ENCODE data around the gene FIGNL2. TPM values are rescaled to one million over a fixed set of nuclear protein-coding genes. Genes with fewer than 3 reads are reported as not detected.
A peak's percentile ranks its signal among the peaks of the same experiment; 100 is the strongest.

Gene FIGNL2
- polyA plus RNA-seq, 2 of the 4 experiments (the other 2 are of a cell fraction): 0.26 to 0.46 TPM

DNA sequence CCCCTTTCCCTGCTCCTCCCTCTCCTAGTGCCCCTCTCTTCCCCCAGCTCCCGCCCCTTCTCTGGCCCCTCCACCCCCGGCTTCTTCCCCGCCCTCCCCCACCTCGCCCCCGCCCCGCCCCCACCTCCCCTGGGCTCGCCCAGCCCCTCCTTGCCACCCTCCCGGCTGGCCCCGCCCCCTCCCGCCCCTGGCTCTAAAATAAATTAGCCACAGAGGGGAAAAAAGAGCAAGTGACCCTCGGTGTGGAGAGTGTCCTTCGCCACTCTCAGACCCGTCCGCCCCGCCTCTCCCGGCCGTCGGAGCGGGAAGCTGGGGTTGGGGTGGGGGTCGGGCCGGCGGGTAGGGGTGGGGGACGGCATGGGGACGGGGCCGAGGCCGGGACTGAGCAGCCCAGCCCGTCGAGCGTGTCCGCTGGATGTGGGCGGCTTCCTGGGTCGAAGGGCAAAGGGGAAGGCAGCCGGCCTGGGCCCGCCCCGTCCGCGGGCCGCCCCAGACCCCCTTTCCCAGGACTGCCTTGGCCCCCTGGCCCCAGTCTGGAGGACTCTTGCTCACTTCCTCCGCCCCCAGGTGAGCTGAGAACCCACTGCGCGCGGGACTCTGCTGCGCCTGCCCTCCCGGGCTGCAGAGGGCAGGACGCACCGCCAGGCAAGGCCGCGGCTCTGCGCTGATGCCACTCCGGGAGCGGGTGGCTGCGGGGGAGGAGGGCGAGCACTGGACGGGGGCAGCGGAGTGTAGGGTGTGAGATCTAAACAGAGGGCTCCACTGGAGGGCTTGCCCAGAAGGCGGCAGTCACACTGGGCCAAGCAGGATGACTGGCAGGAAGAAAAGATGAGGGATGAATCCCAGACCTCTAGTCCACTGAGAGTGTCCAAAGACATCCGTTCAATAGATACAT lies 570 bp upstream of the FIGNL2 start (continued):
- TF ChIP-seq ZSCAN20 (CRISPR knock-in tag; IDR thresholded peaks at IDR 0.05) (no peak), CEBPB (IDR thresholded peaks at IDR 0.05) (no peak), RAD21 (conservative IDR thresholded peaks at IDR 0.05 in 1 of 2, IDR thresholded peaks at IDR 0.05 in 1 of 2) (no peak)

DNA sequence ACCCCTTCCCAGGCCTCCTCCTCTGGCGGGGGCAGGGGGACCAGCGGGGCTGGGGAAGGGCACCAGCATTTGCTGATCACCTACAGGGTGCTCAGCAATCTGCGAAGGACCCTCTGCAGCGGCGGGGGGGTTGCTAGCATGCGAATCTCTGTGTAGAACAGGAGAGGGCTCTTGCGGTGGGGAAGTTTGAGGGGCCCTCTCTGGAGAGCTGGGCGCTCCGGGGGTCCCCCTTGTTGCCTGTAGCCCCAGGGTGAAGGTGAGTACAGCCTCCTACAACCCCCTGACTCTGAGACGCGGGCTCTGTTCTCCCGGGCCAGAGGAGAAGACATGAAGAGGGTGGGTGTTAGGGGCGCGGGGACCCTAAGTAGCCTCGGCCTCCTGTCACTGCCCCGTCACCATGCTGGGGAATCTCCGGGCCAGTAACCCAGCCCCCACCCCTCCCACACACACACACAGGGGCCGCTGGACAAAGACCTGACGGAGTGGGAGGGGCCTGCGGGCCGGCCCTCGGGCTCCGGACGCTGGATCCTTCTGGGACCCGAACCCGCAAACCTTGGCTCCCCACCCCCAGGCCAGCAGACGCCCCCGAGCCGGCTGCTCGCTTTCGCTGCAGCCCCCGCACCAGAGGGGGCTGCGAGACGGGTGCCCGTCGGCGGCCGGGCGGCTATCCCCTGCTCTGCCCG lies 734 bp downstream of the FIGNL2 start:
- DNase-seq (ENCODE audit: low read depth in 1 of 2, low spot score in 1 of 2) (peak in 1 of 2 experiments; percentile 38), ATAC-seq (peak; percentile 32 to 60), FAIRE-seq (no peak)
- WGBS (ENCODE audit: missing lambda C conversion rate): 3% methylated on average over 24 of the region's 40 CpGs
- TF ChIP-seq FOSL2 (IDR thresholded peaks at IDR 0.05) (no peak), FOSL2 (CRISPR knock-in tag; IDR thresholded peaks at IDR 0.05) (no peak), PHF8 (IDR thresholded peaks at IDR 0.05; ENCODE audit: borderline replicate concordance, low read depth) (0 out of 2 replicates have a peak, but pooled peaks have one; percentile 18), KDM1A (IDR thresholded peaks at IDR 0.05; ENCODE audit: low read depth) (no peak), RARB (CRISPR knock-in tag; IDR thresholded peaks at IDR 0.05) (no peak)
- peaks cover 5% of the 10 kb centered on the region; the same call in 1 of the 3 replicates for H3K4me1 ChIP-seq
- peak overlapping the region; percentile 99 for H3K4me2 ChIP-seq
- ChIA-PET CTCF (no interaction called here), POLR2A (no interaction called here)
- peak overlapping the region; percentile 48 to 74; a peak in 4 of 6 replicates for H3K27ac ChIP-seq
- peak overlapping the region; percentile 76 for H3K4me3 ChIP-seq
- H3K9me3 ChIP-seq: no peaks in the 10 kb centered on the region

DNA sequence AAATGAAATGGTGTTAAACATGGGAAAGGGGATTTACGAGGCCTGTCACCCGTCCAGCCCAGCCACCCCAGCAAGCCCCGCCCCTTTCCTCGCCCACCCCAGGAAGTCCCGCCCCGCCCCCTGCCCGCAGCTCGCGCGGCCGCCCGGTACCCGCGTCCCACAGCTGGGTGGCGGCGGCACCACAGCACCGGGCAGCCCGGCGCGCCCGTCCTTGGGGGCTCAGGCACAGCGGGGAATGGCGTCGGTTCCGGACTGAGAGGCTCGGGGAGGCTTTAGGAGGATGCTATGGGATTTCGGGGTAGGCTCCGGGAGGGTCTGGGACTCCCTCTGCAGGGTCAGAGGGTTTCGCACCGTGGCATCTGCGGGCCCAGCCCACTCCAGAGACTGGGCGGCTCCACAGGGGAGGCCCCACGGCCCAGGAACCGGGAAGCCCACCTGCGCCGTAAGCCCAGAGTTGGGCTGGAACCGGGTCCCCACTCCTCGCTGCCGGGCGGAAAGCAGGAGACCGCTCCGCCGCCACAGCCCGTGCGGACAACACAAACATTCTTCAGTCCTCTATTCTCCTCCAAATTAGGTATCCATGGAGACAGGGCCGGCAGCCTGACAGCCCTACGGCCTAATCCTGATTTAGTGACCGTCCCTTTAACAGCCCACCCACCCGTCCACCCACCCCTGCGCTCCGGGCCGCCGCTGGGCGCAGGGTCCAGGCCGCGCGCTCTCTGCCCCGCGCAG lies 1.4 kb downstream of the FIGNL2 start:
- peak overlapping the region; percentile 13 to 74; a peak in 4 of 6 replicates for H3K27ac ChIP-seq
- DNase-seq (ENCODE audit: low read depth in 1 of 2, low spot score in 1 of 2): peak in 1 of 2 experiments; percentile 62
- 13% methylated on average over 18 of the region's 59 CpGs for WGBS (ENCODE audit: missing lambda C conversion rate)
- peaks cover 5% of the 10 kb centered on the region; the same call in 1 of the 3 replicates for H3K4me1 ChIP-seq
- FAIRE-seq: no peak
- CTCF ChIA-PET: interaction anchor here (1.9 kb wide), 1 partner anchor 28 kb away, joined by 7 read pairs; no protein-coding TSS in a partner anchor
- POLR2A ChIA-PET: interaction anchor here (0.6 to 1.4 kb wide), 2 partner anchors 26 to 227 kb away, joined by 4 to 6 read pairs; no protein-coding TSS in a partner anchor
- H3K4me3 ChIP-seq: peak overlapping the region; percentile 76
- peak overlapping the region; percentile 99 for H3K4me2 ChIP-seq
- H3K9me3 ChIP-seq: no peaks in the 10 kb centered on the region
- TF ChIP-seq, protein P1, sequence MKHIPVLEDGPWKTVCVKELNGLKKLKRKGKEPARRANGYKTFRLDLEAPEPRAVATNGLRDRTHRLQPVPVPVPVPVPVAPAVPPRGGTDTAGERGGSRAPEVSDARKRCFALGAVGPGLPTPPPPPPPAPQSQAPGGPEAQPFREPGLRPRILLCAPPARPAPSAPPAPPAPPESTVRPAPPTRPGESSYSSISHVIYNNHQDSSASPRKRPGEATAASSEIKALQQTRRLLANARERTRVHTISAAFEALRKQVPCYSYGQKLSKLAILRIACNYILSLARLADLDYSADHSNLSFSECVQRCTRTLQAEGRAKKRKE (CRISPR knock-in tag; IDR thresholded peaks at IDR 0.05; ENCODE audit: low read depth): no peak
- TF ChIP-seq CHD2 (IDR thresholded peaks at IDR 0.05; ENCODE audit: low read length, partially characterized antibody) (no peak), NFE2L2 (conservative IDR thresholded peaks at IDR 0.05; ENCODE audit: low read length) (no peak), MAFK (IDR thresholded peaks at IDR 0.05; ENCODE audit: partially characterized antibody) (no peak), ZFP36 (IDR thresholded peaks at IDR 0.05; ENCODE audit: borderline replicate concordance, partially characterized antibody) (no peak), ESRRA (IDR thresholded peaks at IDR 0.05; ENCODE audit: borderline replicate concordance, low read length) (no peak), RAD21 (conservative IDR thresholded peaks at IDR 0.05 in 1 of 2, IDR thresholded peaks at IDR 0.05 in 1 of 2) (no peak), RNF2 (IDR thresholded peaks at IDR 0.05; ENCODE audit: borderline replicate concordance, low read depth) (no peak)
- TF ChIP-seq, protein P2, sequence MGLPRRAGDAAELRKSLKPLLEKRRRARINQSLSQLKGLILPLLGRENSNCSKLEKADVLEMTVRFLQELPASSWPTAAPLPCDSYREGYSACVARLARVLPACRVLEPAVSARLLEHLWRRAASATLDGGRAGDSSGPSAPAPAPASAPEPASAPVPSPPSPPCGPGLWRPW (IDR thresholded peaks at IDR 0.05): no peak
- TF ChIP-seq, protein P3, sequence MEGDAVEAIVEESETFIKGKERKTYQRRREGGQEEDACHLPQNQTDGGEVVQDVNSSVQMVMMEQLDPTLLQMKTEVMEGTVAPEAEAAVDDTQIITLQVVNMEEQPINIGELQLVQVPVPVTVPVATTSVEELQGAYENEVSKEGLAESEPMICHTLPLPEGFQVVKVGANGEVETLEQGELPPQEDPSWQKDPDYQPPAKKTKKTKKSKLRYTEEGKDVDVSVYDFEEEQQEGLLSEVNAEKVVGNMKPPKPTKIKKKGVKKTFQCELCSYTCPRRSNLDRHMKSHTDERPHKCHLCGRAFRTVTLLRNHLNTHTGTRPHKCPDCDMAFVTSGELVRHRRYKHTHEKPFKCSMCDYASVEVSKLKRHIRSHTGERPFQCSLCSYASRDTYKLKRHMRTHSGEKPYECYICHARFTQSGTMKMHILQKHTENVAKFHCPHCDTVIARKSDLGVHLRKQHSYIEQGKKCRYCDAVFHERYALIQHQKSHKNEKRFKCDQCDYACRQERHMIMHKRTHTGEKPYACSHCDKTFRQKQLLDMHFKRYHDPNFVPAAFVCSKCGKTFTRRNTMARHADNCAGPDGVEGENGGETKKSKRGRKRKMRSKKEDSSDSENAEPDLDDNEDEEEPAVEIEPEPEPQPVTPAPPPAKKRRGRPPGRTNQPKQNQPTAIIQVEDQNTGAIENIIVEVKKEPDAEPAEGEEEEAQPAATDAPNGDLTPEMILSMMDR (IDR thresholded peaks at IDR 0.05): no peak
- TF ChIP-seq, protein P4, sequence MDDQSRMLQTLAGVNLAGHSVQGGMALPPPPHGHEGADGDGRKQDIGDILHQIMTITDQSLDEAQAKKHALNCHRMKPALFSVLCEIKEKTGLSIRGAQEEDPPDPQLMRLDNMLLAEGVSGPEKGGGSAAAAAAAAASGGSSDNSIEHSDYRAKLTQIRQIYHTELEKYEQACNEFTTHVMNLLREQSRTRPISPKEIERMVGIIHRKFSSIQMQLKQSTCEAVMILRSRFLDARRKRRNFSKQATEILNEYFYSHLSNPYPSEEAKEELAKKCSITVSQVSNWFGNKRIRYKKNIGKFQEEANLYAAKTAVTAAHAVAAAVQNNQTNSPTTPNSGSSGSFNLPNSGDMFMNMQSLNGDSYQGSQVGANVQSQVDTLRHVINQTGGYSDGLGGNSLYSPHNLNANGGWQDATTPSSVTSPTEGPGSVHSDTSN (IDR thresholded peaks at IDR 0.05): no peak
- TF ChIP-seq, protein P5, sequence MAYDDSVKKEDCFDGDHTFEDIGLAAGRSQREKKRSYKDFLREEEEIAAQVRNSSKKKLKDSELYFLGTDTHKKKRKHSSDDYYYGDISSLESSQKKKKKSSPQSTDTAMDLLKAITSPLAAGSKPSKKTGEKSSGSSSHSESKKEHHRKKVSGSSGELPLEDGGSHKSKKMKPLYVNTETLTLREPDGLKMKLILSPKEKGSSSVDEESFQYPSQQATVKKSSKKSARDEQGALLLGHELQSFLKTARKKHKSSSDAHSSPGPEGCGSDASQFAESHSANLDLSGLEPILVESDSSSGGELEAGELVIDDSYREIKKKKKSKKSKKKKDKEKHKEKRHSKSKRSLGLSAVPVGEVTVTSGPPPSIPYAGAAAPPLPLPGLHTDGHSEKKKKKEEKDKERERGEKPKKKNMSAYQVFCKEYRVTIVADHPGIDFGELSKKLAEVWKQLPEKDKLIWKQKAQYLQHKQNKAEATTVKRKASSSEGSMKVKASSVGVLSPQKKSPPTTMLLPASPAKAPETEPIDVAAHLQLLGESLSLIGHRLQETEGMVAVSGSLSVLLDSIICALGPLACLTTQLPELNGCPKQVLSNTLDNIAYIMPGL (CRISPR knock-in tag; IDR thresholded peaks at IDR 0.05; ENCODE audit: borderline replicate concordance): no peak
- TF ChIP-seq, protein P6, sequence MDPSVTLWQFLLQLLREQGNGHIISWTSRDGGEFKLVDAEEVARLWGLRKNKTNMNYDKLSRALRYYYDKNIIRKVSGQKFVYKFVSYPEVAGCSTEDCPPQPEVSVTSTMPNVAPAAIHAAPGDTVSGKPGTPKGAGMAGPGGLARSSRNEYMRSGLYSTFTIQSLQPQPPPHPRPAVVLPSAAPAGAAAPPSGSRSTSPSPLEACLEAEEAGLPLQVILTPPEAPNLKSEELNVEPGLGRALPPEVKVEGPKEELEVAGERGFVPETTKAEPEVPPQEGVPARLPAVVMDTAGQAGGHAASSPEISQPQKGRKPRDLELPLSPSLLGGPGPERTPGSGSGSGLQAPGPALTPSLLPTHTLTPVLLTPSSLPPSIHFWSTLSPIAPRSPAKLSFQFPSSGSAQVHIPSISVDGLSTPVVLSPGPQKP (IDR thresholded peaks at IDR 0.05; ENCODE audit: low read depth, low read length): no peak
- ATAC-seq: peak; percentile 33 to 66

Data from A549 (cell line).